ENCODE measurements around the gene CNOT2. TPM values are rescaled to one million over a fixed set of nuclear protein-coding genes. Genes with fewer than 3 reads are reported as not detected.
"Not testable (repeated sequence)": the region's sequence is repeated elsewhere in the genome, so short reads cannot be mapped to it uniquely, and the experiment has no call there.

Gene CNOT2
- total RNA-seq, 1 experiment from 2014 or later, result 162 TPM

DNA sequence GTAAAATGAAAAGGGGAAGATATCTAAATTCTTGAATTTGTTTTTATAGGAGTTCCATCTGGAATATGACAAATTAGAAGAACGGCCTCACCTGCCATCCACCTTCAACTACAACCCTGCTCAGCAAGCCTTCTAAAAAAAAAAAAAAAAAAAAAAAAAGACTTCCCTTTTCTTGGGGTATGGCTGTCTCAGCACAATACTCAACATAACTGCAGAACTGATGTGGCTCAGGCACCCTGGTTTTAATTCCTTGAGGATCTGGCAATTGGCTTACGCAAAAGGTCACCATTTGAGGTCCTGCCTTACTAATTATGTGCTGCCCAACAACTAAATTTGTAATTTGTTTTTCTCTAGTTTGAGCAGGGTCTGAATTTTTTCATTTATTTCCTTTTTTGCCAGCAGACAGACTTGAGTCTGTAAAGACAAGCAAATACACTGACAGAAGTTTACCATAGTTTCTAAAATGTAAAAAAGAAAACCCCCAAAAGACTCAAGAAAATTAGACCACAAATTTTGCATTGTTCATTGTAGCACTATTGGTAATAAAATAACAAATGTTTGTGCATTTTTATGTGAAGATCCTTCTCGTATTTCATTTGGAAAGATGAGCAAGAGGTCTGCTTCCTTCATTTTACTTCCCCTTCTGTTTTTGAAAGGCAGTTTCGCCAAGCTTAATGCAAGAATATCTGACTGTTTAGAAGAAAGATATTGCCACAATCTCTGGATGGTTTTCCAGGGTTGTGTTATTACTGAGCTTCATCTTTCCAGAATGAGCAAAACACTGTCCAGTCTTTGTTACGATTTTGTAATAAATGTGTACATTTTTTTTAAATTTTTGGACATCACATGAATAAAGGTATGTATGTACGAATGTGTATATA is 110.8 kb downstream of the CNOT2 start:
- in situ Hi-C loops (cut with HindIII; ENCODE audit: low sequenced_read_pairs), result no loop called here
- DNase-seq (ENCODE audit: low spot score), result no peak

- in situ Hi-C loops (cut with HindIII; ENCODE audit: low sequenced_read_pairs), result no loop called here
- DNase-seq (ENCODE audit: low spot score), result no peak
Observed at GRCh38 chr12:70354787-70355186, 111.6 kb downstream of the CNOT2 start.

DNA sequence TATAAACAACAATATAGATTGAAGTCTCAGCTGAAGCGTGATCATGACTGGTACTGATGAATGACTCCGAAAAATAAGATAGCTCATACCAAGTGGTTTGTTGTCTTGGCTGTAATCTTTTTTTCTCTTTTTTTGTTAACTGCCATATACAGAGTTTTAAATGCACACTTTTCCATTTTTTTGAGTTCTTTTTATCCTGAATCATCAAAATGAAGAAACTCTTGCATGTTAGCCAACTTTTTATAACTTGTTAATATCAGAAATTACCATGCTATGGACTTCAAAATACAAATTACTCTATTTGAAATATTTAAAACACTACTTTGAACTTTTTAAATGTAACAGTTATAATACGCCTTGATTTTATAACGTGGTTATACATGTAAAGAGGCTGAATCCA is 112.7 kb downstream of the CNOT2 start:
- no peak for DNase-seq (ENCODE audit: low spot score)
- in situ Hi-C loops (cut with HindIII; ENCODE audit: low sequenced_read_pairs), result no loop called here

DNA sequence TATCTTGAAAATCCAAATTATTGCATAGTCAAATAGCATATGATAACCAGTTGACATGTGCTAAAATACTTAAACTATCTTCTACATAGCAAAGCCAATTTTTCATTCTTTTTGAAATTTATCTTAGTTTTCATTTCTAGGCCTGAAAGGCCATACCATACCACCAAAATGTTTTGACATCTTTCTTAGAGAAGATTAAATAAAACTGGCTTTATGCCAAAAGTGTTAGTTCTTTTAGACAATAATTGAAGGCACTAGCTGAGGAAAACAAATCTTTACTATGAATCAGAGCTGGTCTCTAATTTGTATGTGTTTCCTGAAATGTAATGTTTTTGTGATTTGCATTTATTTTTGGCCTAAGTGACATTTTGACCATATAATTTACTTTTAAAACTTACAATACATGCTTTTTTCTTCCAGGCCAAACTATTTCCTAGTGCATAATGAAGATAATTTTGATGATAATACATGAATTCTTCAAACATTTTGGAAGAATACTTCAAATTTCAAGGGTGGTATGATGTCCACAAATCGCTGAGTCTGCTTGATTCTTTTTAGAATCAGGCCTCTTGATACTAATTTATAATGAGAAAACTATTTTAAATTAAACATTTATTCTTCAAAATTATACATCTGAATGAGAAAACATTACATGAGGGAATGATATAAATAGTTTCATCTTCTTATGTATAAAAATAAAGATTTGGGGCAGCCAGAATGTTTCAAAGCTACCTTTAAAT is 116.4 kb downstream of the CNOT2 start:
- in situ Hi-C loops (cut with HindIII; ENCODE audit: low sequenced_read_pairs), result no loop called here
- no peak for DNase-seq (ENCODE audit: low spot score)

DNA sequence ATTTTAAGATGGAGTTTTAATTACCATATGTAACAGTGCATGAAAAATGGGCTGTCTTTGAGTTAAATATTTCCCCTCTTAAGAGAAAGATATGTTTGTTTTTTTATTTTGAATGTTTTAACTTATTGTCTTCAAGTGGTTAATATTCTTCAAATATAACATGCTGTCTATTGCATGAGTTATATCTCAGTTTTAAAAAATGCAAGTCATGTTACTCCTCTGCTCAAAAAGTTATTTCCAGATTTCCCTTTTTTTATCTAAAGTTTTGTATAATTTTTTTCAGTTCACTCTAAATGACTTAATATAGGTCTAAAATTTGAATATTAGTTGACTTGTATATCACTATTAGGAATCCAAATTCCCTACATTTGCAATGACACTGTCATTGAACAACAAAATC is 117.0 kb downstream of the CNOT2 start:
- in situ Hi-C loops (cut with HindIII; ENCODE audit: low sequenced_read_pairs), result no loop called here
- no peak for DNase-seq (ENCODE audit: low spot score)

GRCh38 chr12:70364695-70365397 is 121.6 kb downstream of the CNOT2 start:
- in situ Hi-C loops (cut with HindIII; ENCODE audit: low sequenced_read_pairs), result no loop called here
- no peak for DNase-seq (ENCODE audit: low spot score)

DNA sequence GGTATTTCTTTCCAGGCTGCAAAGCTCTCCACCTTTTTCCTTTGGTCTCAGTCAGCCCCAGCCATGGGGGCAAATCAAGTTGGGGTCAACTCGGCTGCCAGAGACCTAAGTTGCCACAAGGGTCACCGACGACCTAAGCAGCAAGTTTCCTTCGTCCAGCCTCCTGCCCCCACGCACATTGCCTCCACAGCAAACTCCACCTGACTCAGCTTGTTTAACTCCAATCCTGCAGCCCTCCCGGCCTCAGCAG is 122.1 kb downstream of the CNOT2 start:
- in situ Hi-C loops (cut with HindIII; ENCODE audit: low sequenced_read_pairs), result no loop called here
- no peak for DNase-seq (ENCODE audit: low spot score)

DNA sequence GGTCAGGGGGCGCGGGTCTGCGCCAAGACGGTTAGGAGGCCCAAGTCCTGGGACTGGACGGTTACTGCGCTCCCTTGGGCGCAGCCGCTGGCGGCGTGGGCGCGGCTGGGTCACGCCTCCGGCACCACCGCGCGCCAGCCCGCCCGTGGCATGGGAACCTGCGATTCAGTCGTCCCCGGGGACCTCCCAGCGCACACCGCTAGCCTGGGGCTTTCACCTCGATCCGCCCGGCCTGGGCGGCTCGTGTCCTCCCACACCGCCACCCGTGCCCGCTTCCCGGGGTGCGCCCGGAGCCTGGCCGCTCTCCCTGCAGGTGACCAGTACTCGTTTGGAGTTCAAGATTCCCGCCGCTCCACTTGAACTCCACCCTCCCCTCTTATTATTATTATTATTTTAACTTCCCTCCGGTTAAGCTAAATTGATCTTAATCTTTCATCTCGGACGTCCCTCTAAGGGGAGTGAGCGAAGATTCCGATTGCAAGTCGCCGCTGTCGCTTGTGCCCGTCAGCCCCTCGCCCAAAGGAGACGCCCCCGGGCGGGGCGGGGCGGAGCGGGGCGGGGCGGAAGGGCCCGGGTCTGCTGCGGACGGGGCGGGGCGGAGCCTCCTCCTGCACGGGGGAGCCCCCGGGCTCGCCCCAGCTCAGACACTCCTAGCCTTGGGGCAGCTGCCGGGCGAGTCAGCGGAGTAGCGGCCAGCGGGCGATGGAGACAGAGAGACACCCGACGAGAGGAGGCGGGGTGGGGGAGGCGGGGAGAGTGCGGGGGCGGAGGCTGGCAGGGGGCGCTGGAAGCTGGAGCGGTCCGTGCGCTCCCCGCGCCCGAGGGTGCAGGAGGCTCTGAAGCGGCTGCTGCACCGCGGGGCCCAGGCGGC is 122.7 kb downstream of the CNOT2 start, which contains the start of gene KCNMB4:
KCNMB4 (plus strand) TSS at position 643 of the 871 bp plus-strand sequence. CDS start 445 bp downstream, outside the sequence.
- DNase-seq (ENCODE audit: low spot score), result peak; percentile 65

DNA sequence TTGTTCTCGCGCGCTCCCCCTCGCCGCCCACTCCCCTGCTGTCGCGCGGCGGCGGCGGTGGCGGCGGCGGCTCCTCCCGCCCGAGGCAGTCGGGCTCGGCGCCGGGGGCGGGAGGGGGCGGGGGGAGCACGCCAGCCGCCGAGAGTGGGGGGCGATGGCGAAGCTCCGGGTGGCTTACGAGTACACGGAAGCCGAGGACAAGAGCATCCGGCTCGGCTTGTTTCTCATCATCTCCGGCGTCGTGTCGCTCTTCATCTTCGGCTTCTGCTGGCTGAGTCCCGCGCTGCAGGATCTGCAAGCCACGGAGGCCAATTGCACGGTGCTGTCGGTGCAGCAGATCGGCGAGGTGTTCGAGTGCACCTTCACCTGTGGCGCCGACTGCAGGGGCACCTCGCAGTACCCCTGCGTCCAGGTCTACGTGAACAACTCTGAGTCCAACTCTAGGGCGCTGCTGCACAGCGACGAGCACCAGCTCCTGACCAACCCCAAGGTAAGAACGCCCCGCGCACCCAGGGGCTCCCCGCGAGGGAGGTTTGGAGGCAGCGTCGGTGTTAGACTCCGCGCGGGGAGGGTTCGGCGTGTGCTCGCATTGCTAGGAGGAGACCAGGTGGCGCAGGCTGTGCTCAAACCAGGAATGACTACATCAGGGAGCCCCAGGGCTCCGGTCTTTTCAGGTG is 123.5 kb downstream of the CNOT2 start:
- in situ Hi-C loops (cut with HindIII; ENCODE audit: low sequenced_read_pairs), result no loop called here
- peak; percentile 76 for DNase-seq (ENCODE audit: low spot score)

More for the DNA sequence above, 122.7 kb downstream of the CNOT2 start, which contains the start of gene KCNMB4:
- in situ Hi-C loops (cut with HindIII; ENCODE audit: low sequenced_read_pairs), result no loop called here

DNA sequence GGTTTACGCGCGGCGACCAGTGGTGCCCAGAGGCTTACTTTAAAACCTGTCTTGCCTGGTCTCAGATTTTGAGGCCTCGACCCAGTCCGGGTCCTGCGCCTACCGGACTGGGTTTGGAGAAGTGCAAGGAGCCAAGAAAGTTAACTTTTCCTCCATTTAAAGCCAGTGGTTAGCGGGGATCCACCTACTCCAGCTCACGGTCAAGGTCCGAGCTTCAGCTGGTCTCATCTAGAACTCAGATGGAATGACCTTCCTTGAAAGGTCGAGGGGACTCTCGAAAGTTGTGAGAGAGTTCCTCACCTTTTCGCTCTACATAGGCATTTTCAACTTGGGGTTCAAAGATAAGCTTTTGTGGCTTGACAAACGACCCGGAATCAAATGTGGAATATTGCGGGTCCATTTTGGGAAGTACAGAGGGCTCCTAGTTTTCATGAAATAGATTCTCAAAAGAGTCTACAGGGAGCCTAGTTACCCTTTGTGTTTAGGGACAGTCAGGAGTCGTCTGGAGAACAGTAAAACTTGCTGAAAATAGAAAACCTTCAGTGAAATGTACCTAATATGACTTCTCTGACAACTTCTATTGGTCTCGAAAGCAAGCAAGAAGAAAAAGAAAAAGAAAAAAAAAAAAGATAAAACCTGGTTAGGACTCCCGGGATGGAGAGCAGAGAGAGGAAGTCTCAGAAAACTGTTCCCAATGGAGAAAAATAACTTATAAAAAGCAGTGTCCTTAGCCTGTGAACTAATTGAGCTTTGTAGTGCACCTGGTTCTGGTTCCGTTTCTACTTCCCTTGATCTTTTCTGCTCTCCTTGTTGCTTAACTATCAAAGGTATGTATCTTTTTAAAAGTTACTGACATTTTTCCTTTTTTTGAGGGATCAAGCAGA is 124.3 kb downstream of the CNOT2 start:
- DNase-seq (ENCODE audit: low spot score), result peak; percentile 55
- in situ Hi-C loops (cut with HindIII; ENCODE audit: low sequenced_read_pairs), result no loop called here

DNA sequence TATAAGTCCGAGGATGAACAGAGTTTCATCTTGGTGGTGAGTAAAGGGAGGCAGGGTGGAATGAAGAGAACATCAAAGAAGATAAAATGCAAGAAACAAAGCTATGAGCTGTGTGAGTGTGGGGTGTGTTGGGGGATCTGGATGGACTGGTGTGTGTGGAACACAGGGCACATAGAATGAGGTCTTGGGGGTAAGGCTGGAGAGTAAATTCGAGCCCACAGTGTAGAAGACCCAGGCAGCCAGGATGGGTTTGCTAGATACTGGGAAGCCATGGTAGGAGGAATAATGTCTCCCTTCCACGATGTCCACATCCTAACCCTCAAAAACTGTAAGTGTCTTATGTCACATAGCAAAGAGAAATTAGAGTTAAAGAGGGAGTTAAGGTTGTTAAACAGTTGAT is 129.6 kb downstream of the CNOT2 start:
- no peak for DNase-seq (ENCODE audit: low spot score)
- in situ Hi-C loops (cut with HindIII; ENCODE audit: low sequenced_read_pairs), result no loop called here

DNA sequence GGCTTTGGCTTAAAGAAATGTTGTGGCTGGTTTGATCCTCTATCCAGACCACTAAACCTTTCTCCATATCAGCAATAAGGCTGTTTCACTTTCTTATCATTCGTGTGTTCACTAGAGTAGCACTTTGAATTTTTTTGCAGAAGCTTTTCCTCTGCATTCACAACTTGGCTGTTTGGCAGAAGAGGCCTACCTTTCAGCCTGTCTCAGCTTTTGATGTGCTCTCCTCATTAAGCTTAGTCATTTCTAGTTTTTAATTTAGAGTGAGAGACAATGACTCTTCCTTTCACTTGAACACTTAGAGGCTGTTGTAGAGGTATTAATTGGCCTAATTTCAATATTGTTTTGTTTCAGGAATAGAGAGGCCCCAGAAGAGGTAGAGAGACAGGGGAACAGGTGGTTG is 136.6 kb downstream of the CNOT2 start:
- in situ Hi-C loops (cut with HindIII; ENCODE audit: low sequenced_read_pairs), result no loop called here
- DNase-seq (ENCODE audit: low spot score), result no peak

- in situ Hi-C loops (cut with HindIII; ENCODE audit: low sequenced_read_pairs), result no loop called here
- DNase-seq (ENCODE audit: low spot score), result no peak
Observed at GRCh38 chr12:70383484-70383883, 140.3 kb downstream of the CNOT2 start.

- in situ Hi-C loops (cut with HindIII; ENCODE audit: low sequenced_read_pairs), result no loop called here
Observed at GRCh38 chr12:70383886-70384285, 140.7 kb downstream of the CNOT2 start.

GRCh38 chr12:70386771-70387170 is 143.5 kb downstream of the CNOT2 start:
- no peak for DNase-seq (ENCODE audit: low spot score)
- in situ Hi-C loops (cut with HindIII; ENCODE audit: low sequenced_read_pairs), result no loop called here

More at GRCh38 chr12:70383886-70384285, 140.7 kb downstream of the CNOT2 start:
- DNase-seq (ENCODE audit: low spot score), result no peak

GRCh38 chr12:70389678-70390077 is 146.4 kb downstream of the CNOT2 start:
- no peak for DNase-seq (ENCODE audit: low spot score)
- in situ Hi-C loops (cut with HindIII; ENCODE audit: low sequenced_read_pairs), result no loop called here

DNA sequence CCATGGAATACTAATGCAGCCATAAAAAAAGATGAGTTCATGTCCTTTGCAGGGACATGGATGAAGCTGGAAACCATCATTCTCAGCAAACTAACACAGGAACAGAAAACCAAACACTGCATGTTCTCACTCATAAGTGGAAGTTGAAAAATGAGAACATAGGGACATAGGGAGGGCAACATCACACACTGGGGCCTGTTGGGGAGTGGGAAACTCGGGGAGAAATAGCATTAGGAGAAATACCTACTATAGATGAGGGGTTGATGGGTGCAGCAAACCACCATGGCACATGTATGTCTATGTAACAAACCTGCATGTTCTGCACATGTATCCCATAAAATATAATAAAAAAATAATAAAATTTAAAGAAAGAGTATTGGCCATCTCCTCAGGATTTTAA is 149.4 kb downstream of the CNOT2 start:
- DNase-seq (ENCODE audit: low spot score); in situ Hi-C loops (cut with HindIII; ENCODE audit: low sequenced_read_pairs): not testable (repeated sequence)

All from G401 (cell line).